IMR-90 (cell line): ENCODE results near the gene GNAO1.

ENCODE experiments used
- CEBPB ChIP-seq: IDR thresholded peaks from 2 replicates; pipeline ENCODE4 v1.6.1; 2012; ENCODE audit warnings: low read depth, low read length, improper control_type of control experiment
- CHD1 ChIP-seq: IDR thresholded peaks from 2 replicates; pipeline ENCODE4 v1.6.1; 2012; ENCODE audit warnings: low read depth, low read length, improper control_type of control experiment
- FOS ChIP-seq: fragments of 150-350 bp; IDR thresholded peaks from 2 replicates; pipeline ENCODE4 v1.6.1; 2016; ENCODE audit warnings: low read depth, low read length
- MAFK ChIP-seq: IDR thresholded peaks from 2 replicates; pipeline ENCODE4 v1.6.1; 2012; ENCODE audit warnings: low read depth, low read length, improper control_type of control experiment
- MXI1 ChIP-seq: IDR thresholded peaks from 2 replicates; pipeline ENCODE4 v1.6.1; 2012; ENCODE audit warnings: low read depth, mild to moderate bottlenecking, low read length, moderate library complexity, borderline replicate concordance
- POLR2A ChIP-seq: IDR thresholded peaks from 2 replicates; pipeline ENCODE4 v1.6.1; 2012; ENCODE audit warnings: mild to moderate bottlenecking, low read depth, low read length
- RAD21 ChIP-seq: IDR thresholded peaks from 2 replicates; pipeline ENCODE4 v1.6.1; 2012; ENCODE audit warnings: low read length, improper control_type of control experiment
- TF ChIP-seq, protein P1 (sequence below): fragments of 150-350 bp; IDR thresholded peaks from 2 replicates; pipeline ENCODE4 v1.6.1; 2017; ENCODE audit warnings: mild to moderate bottlenecking, antibody characterized with exemption, low read length, low read depth
- TF ChIP-seq, protein P2 (sequence below): conservative IDR thresholded peaks from 2 replicates; pipeline ENCODE4 v1.5.1; 2012; ENCODE audit warnings: mild to moderate bottlenecking, low read depth, low read length, improper control_type of control experiment

DNA sequence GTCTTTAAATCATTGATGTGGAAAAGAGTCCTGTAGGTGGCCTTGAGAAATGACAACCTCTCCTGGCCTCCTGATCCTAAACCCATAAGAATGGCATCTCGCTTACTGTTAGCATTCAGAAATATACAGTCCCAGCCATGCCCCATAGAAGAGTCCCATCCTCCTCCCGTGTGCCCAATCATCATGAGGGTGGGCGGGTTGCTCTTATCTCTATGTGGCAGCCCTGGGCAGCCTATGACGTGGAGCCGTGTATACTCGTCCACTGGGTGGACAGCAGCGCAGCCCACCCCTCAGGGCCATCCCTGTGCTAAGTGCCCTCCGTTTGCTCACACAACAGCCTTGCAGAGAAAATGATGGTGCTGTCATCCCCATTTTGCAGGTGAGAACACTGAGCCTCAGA is 128.8 kb downstream of the GNAO1 start:
- TF ChIP-seq, protein P1, sequence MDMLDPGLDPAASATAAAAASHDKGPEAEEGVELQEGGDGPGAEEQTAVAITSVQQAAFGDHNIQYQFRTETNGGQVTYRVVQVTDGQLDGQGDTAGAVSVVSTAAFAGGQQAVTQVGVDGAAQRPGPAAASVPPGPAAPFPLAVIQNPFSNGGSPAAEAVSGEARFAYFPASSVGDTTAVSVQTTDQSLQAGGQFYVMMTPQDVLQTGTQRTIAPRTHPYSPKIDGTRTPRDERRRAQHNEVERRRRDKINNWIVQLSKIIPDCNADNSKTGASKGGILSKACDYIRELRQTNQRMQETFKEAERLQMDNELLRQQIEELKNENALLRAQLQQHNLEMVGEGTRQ, result no peak
- TF ChIP-seq MXI1 (no peak), CEBPB (no peak), RAD21 (no peak), CHD1 (no peak), POLR2A (no peak), MAFK (no peak), FOS (no peak)
- TF ChIP-seq, protein P2, sequence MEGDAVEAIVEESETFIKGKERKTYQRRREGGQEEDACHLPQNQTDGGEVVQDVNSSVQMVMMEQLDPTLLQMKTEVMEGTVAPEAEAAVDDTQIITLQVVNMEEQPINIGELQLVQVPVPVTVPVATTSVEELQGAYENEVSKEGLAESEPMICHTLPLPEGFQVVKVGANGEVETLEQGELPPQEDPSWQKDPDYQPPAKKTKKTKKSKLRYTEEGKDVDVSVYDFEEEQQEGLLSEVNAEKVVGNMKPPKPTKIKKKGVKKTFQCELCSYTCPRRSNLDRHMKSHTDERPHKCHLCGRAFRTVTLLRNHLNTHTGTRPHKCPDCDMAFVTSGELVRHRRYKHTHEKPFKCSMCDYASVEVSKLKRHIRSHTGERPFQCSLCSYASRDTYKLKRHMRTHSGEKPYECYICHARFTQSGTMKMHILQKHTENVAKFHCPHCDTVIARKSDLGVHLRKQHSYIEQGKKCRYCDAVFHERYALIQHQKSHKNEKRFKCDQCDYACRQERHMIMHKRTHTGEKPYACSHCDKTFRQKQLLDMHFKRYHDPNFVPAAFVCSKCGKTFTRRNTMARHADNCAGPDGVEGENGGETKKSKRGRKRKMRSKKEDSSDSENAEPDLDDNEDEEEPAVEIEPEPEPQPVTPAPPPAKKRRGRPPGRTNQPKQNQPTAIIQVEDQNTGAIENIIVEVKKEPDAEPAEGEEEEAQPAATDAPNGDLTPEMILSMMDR, result no peak
